Measurements from ENCODE around the gene WIPI1.
A peak's percentile ranks its signal among the peaks of the same experiment; 100 is the strongest.
"Not testable (repeated sequence)": the region's sequence is repeated elsewhere in the genome, so short reads cannot be mapped to it uniquely, and the experiment has no call there.

Gene WIPI1

DNA sequence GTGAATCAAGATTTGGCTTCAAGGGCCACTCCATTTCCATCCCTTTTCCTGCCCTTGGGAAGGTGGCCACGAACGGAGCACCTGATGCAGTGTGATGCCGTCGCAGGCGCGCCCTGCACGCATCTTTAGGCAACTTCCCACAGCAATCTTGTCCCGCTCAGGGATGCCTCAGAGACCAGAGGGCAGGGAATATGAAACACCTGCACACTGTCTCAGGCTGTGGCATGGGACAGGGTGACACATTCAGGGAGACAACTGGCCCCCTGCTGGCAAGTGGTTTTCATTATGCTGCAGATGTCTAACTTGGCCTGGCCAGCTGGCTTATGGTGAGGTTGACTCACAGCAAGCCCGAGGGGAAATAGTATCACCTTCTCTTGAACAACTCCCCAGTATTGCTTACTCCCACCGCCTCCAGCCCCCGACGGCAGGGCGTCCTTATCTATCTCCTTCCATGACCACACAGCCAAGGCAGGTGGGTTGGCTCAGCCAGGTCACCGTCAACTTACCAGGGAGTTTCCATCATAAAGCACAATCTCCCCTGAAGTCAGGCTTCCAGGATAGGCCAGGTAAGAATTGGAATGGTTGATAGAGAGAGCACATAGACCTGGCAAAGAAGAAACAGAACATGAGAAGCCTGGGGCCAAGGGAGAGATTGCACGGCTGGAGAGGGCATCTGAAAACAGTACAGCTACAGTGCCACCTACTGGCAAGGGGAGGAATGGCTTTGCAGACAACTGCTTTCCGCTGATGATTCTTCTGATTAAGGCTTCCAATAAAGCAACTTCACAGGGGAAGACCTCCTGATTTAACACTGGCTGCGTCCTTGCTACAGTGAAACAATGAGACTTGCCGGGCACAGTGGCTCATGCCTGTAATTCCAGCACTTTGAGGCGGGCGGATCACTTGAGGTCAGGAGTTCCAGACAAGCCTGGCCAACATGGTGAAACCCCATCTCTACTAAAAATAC, 21.1 kb downstream of the WIPI1 start:
- DNase-seq: peak; percentile 90

DNA sequence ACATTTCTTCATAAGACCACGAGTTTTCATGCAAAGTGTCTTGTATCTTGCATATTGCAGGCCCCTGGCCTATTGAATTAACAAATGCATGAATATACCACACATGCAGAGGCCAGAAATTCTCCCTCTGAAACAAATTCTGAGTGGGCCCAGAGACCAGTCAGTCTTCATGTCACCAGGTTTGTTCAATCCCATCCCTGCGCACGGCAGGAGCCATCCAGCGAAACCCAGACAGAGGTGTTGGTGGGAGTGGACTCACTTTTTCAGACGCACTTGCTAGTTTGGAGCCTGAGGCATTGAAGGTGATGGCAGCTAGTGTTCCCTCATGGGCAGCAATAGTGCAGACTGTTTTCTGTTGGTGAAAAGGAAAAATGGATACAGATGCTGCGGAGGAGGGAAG, 21.9 kb downstream of the WIPI1 start:
- no peak for DNase-seq

- no peak for DNase-seq
These were observed 23.3 kb downstream of the WIPI1 start for GRCh38 chr17:68433911-68434508.

DNA sequence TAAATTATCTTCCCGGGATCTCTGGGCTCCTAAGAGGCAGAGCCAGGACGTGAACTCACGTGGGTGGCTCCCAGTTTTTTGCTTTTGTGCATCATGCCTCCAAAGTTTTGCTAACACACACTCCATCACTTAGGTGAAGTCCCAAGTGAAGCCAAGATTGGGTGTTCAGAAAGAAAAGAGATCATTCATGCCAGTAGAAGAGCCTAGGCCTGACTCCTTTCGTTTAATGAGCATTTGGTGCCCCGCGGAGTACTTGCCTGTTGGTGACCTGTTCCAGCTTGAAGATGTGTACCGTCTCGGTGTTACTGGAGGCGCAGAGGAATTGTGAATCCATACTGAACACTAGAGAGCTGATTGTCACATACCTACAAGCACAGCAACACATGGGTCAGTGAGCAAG, 24.1 kb downstream of the WIPI1 start:
- DNase-seq: no peak

DNA sequence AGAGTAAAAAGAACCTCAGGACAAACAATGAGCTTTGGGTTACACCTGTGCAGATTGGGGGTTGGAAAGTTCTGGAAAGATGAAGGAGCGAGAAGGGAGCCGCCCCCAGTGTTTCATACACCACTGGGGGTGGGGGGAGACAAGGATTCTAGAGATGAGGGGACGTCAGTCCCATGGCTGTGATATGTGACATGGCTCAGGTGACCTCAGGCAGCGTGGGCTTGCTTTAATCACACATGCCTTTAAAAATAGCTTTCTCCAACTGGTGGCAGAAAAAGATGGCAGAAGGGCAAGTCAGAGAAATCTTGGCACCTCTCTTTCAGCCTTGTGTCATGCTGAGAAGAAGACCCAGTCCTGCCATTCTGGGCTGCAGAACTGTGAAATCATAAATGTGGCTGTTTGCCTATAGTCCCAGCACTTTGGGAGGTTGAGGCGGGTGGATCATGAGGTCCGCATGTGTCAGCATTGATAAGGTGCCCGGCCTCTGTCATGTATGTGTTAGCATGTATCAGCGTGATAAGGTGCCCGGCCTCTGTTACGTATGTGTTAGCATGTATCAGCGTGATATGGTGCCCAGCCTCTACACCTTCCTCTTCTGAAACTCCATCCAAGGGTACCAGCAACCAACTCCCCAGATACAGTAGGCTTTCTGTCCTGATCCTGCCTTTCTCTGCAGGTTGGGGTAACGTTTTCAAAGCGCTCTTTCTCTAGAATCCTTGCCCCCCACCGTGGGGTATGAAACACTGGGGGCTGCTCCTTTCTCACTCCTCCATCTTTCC, 25.0 kb downstream of the WIPI1 start:
- DNase-seq: no peak

- peak; percentile 63 for DNase-seq
These were observed 25.6 kb downstream of the WIPI1 start for GRCh38 chr17:68431661-68432071.

DNA sequence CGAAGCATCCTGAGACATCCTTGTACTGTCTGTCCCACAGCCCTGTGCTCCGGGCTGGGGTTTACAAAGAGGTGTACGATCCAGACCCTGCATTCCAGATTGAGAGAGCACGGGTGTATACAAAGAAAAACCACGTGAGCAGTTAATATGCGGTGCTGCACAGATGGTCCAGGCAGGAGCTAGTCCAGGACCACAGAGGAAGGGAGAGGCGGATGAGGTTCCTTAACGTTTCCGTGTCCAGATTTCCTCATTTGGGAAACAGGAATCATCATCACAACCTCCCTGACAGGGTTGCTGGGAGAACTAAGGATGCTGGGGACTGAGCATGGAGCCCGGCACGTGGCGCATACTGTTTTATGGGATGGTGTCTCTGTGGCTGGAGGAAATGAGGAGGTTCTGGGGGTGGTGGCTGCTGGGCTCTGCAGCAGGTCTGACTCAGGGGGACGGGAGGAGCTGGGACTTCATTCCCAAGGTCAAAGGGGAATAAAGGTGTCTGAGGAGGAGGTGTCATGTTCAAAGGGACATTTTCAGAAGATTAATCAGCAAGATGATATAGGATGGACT, 26.2 kb downstream of the WIPI1 start:
- no peak for DNase-seq

DNA sequence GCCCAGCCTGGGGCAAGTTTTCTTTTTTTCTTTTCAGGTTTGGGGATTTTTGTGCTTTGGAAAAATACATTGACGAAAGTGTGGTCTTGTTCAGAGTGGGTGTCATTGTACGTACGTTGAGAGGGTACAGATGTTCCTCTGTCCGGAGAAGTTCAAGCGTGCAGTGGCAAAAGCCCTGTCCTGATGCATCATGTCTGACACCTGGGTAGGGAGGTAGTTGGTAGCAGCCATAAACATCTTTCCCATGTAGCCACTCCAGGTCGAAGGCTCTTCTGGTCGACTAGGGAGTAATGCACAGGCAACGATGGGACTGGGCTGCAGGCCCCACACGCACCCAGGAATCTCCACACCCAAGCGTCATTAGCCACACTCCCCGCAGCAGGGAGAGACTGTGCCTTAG, 27.4 kb downstream of the WIPI1 start:
- DNase-seq: no peak

GRCh38 chr17:68428498-68429172, 28.7 kb downstream of the WIPI1 start:
- DNase-seq: no peak

- DNase-seq: no peak
These were observed 29.7 kb downstream of the WIPI1 start for GRCh38 chr17:68427575-68427974.

DNA sequence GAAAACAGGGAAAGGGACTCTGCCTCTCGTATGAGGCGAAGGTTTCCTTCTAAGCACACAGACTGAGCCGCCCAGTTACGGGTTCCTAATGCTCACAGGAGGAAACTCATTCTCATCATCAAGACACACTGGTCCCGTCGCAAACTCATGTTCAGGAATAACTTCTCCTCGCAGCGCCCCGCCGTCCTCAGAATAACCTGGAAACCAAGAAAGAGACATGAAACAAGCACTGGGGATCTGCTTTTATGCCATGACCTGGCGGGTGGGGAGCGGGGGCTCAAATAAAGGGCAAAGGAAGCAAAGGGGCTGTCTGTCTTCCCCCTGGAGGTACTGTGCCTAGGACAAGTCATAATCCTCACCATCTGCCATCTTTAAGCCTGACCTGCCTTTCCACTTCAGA, 31.3 kb downstream of the WIPI1 start:
- DNase-seq: no peak

- no peak for DNase-seq
These were observed 32.4 kb downstream of the WIPI1 start for GRCh38 chr17:68424861-68425260.

DNA sequence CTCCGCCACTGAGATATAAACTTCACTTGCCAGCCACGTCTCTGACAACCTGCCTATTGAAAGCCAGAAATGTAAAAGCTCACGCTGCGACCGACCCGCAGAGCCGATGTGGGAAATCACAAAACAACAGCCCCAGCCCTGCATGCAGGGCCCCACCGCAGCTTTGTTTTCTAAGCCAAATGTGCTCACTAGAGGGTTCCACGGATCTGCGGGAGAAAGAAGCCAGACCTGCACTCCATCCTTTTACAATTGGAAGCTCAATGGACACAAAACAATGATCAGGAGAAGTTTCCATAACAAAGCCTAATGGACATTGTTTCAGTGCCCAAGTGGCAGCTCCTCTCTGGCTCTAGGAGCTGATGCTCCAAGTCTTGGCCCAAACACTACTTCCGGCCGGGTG, 33.1 kb downstream of the WIPI1 start:
- DNase-seq: no peak

DNA sequence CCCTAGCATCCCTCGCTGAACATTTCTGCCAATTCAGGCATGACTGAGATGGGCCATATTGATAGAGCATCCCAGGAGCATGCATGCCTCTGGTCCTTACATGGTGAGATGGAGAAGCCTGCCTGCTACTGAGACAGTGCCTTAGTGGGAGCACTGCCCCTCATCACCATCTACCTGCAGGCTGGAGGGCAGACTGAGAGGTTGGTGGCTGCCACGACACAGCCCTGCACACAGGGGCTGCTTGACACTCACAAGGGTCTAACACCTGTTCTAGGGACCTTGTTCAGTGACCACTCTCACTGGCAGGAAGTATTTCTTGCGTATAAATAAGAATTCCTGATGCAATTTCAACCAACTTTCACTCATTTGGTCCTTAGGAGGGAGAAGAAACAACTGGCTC, 34.0 kb downstream of the WIPI1 start:
- no peak for DNase-seq

DNA sequence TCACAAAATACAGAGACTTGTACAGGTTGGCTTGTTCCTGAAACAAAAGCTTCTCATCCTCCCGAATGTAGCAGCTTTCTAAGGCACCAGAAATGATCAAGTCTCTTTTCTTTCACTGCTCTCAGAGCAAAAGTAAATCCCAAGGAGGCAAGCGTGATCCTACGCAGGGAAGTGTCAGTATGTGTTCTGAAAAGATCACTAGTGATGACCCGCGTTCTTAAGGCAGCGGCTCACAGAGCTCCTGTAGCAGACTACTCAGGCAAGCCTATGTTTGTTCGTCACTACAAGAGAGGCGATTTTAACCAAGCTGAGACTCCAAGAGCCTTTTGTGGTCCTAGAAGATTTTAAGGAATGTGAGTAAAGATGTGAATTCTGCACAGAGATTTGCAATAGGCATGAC, 34.5 kb downstream of the WIPI1 start:
- DNase-seq: no peak

GRCh38 chr17:68421486-68421885, 35.8 kb downstream of the WIPI1 start:
- no peak for DNase-seq

GRCh38 chr17:68420065-68420464, 37.2 kb downstream of the WIPI1 start:
- DNase-seq: no peak

- DNase-seq: no peak
These were observed 38.4 kb downstream of the WIPI1 start for GRCh38 chr17:68418876-68419275.

DNA sequence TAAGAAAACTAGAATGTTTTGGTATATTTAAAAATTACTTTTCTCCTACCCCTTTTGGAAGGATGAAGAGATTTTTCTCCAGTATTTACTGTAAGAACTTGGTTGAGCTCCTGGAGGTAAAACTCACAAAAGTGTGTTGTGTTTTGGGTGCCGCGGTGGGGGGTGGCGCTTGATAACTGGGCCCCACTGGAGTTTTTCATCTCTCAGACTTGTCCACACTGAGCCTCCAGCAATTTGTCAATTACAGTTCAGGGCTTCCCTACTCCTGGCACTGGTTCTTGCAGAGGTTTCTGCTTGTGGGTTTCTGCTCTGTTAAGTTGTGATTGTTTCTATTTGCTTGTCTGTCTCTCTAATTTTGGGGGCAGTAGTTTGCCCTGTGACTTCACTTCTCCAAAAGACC, 40.0 kb downstream of the WIPI1 start:
- no peak for DNase-seq

- not testable (repeated sequence) for DNase-seq
These were observed 42.4 kb downstream of the WIPI1 start for GRCh38 chr17:68414901-68415300.

- peak; percentile 75 for DNase-seq
These were observed 43.4 kb downstream of the WIPI1 start for GRCh38 chr17:68413597-68414560.

Data from activated CD4-positive, alpha-beta T cell treated with anti-CD3 and anti-CD28 coated beads for 48 hours (primary cell).